GM12878 (cell line): ENCODE data around the gene MYO7B. TPM values are rescaled to one million over a fixed set of nuclear protein-coding genes. Genes with fewer than 3 reads are reported as not detected.

Source experiments
- ATAC-seq: fragments of 200-7000 bp; cut with Tn5 transposase; 3 replicates; pipeline ENCODE4 v1.9.1; 2020; ENCODE audit warnings: mild to moderate bottlenecking, moderate library complexity
- BruUV-seq: library from RNA; stranded (reverse); fragments of 400-500 nt; replicated peaks from 2 replicates; lab custom pipeline; 2021; lab: Mats Ljungman, UMichigan
- CTCF ChIA-PET: fragments of 300-600 bp; sonication (Branson Sonifier 250); formaldehyde crosslinking; extraction: SDS; loops from one replicate; lab custom pipeline; 2021; ENCODE audit warnings: inconsistent platforms; lab: Yijun Ruan, JAX
- POLR2A ChIA-PET: fragments of 350-600 bp; formaldehyde crosslinking; extraction: SDS; loops from one replicate; lab custom pipeline; 2021; ENCODE audit warnings: inconsistent platforms; lab: Charles Lee
- RAD21 ChIA-PET: fragments of 300-600 bp; sonication (Branson Sonifier 250); formaldehyde crosslinking; loops from one replicate; lab custom pipeline; 2023; ENCODE audit warnings: antibody characterized with exemption; ENCODE audit not compliant: unreplicated experiment; lab: Charles Lee
- SMC1A ChIA-PET: fragments of 300-600 bp; sonication (Branson Sonifier 250); formaldehyde crosslinking; loops from one replicate; lab custom pipeline; 2023; ENCODE audit not compliant: unreplicated experiment, uncharacterized antibody; lab: Charles Lee
- DNase-seq: peaks from one replicate; pipeline ENCODE4 v3.0.0-alpha.2; 2011; ENCODE audit warnings: low read depth, low spot score
- FAIRE-seq: peaks from 3 replicates; lab custom pipeline; 2011; peaks lifted over from hg19 to GRCh38; lab: Jason Lieb, UNC
- H2AFZ ChIP-seq: 2 replicates; pipeline ENCODE4 v1.6.0; 2011; ENCODE audit warnings: low read depth, low read length, control low read depth; ENCODE audit not compliant: control insufficient read depth
- H3K27ac ChIP-seq: 2 replicates; pipeline ENCODE4 v1.5.1; 2011; ENCODE audit warnings: control low read depth; ENCODE audit not compliant: control insufficient read depth, insufficient read depth
- H3K27me3 ChIP-seq, 2 experiments: replicated peaks in 1 of 2; 2 replicates each; pipeline versions ENCODE4 v1.6.0 to v1.6.1; 2011; ENCODE audit warnings: low read length in 1 of 2; ENCODE audit not compliant: control insufficient read depth in 2 of 2, insufficient read depth in 2 of 2
- H3K36me3 ChIP-seq, 2 experiments: 2 replicates each; pipeline ENCODE4 v1.5.1; 2011; ENCODE audit warnings: low read length in 1 of 2; ENCODE audit not compliant: control insufficient read depth in 2 of 2, insufficient read depth in 2 of 2
- H3K4me1 ChIP-seq: 2 replicates; pipeline ENCODE4 v1.6.1; 2011; ENCODE audit warnings: mild to moderate bottlenecking, low read length, moderate library complexity, mixed read lengths; ENCODE audit not compliant: control insufficient read depth, insufficient read depth
- H3K4me2 ChIP-seq: 2 replicates; pipeline ENCODE4 v1.6.0; 2011; ENCODE audit warnings: control low read depth; ENCODE audit not compliant: control insufficient read depth, insufficient read depth
- H3K4me3 ChIP-seq: fragments of 200-600 bp; sonication (generic); 2 replicates; pipeline ENCODE4 v1.5.1; 2016
- H3K79me2 ChIP-seq: 2 replicates; pipeline ENCODE4 v1.6.0; 2011; ENCODE audit warnings: low read length; ENCODE audit not compliant: control insufficient read depth, insufficient read depth
- H3K9ac ChIP-seq: 2 replicates; pipeline ENCODE4 v1.8.0; 2011; ENCODE audit warnings: low read length, control low read depth, mixed read lengths; ENCODE audit not compliant: control insufficient read depth, insufficient read depth
- H3K9me3 ChIP-seq: replicated peaks from 3 replicates; pipeline ENCODE4 v1.5.1; 2011; ENCODE audit warnings: mild to moderate bottlenecking, low read length; ENCODE audit not compliant: control insufficient read depth, insufficient read depth
- H4K20me1 ChIP-seq: 2 replicates; pipeline ENCODE4 v1.6.0; 2011; ENCODE audit not compliant: control insufficient read depth, insufficient read depth
- ASH2L ChIP-seq: fragments of 300-600, 200-600 bp; sonication (generic); IDR thresholded peaks from 2 replicates; pipeline ENCODE4 v1.6.1; 2017; ENCODE audit warnings: low read depth, mild to moderate bottlenecking, borderline replicate concordance
- ATF2 ChIP-seq: IDR thresholded peaks from 2 replicates; pipeline ENCODE4 v1.6.1; 2012; ENCODE audit warnings: low read length, inconsistent platforms
- BCL11A ChIP-seq: IDR thresholded peaks from 2 replicates; pipeline ENCODE4 v1.6.1; 2011; ENCODE audit warnings: low read depth, low read length
- CREB1 ChIP-seq: IDR thresholded peaks from 2 replicates; pipeline ENCODE4 v1.6.1; 2012; ENCODE audit warnings: low read depth, mild to moderate bottlenecking, inconsistent platforms
- EGR1 ChIP-seq, 2 experiments: IDR thresholded peaks; 1 replicate in 1 of 2; 2 replicates in 1 of 2; pipeline ENCODE4 v1.6.1; 2011 to 2012; ENCODE audit warnings: low read depth in 2 of 2, low read length in 2 of 2, borderline replicate concordance in 1 of 2, mild to moderate bottlenecking in 1 of 2, moderate library complexity in 1 of 2
- GATAD2B ChIP-seq: fragments of 450-650 bp; conservative IDR thresholded peaks from 2 replicates; pipeline ENCODE4 v1.6.1; 2017; ENCODE audit warnings: low read depth, mild to moderate bottlenecking, moderate library complexity
- IKZF1 ChIP-seq: fragments of 450-650 bp; conservative IDR thresholded peaks from 2 replicates; pipeline ENCODE4 v1.6.1; 2017; ENCODE audit warnings: antibody characterized with exemption, mild to moderate bottlenecking
- JUNB ChIP-seq: IDR thresholded peaks from 2 replicates; pipeline ENCODE4 v1.6.1; 2016; ENCODE audit warnings: antibody characterized with exemption, mild to moderate bottlenecking
- KAT2A ChIP-seq: conservative IDR thresholded peaks from 2 replicates; pipeline ENCODE4 v1.6.1; 2011; ENCODE audit warnings: low read depth, low read length; ENCODE audit not compliant: control insufficient read depth
- KDM1A ChIP-seq: fragments of 200-600 bp; sonication (generic); IDR thresholded peaks from 2 replicates; pipeline ENCODE4 v1.6.1; 2016; ENCODE audit warnings: borderline replicate concordance
- RBBP5 ChIP-seq: fragments of 200-600 bp; sonication (generic); conservative IDR thresholded peaks from 2 replicates; pipeline ENCODE4 v1.6.1; 2016
- SREBF1 ChIP-seq: IDR thresholded peaks from 2 replicates; pipeline ENCODE4 v1.6.1; 2012; ENCODE audit warnings: mild to moderate bottlenecking, low read length
- TCF12 ChIP-seq: IDR thresholded peaks from 2 replicates; pipeline ENCODE4 v1.6.1; 2011; ENCODE audit warnings: low read depth, mild to moderate bottlenecking, low read length
- TCF3 ChIP-seq: IDR thresholded peaks from 2 replicates; pipeline ENCODE4 v1.6.1; 2012; ENCODE audit warnings: low read depth, mild to moderate bottlenecking, low read length, borderline replicate concordance; ENCODE audit not compliant: insufficient read depth
- USF1 ChIP-seq: IDR thresholded peaks from 2 replicates; pipeline ENCODE4 v1.6.1; 2011; ENCODE audit warnings: borderline replicate concordance, low read depth, mild to moderate bottlenecking, moderate library complexity, mixed read lengths, low read length; ENCODE audit not compliant: insufficient read depth; ENCODE audit errors: extremely low read length
- ZNF217 ChIP-seq: fragments of 450-650 bp; IDR thresholded peaks from 2 replicates; pipeline ENCODE4 v1.6.1; 2017; ENCODE audit warnings: antibody characterized with exemption, mild to moderate bottlenecking
- ZNF274 ChIP-seq: IDR thresholded peaks from one replicate; pipeline ENCODE4 v1.8.0; 2011; ENCODE audit not compliant: insufficient read length, insufficient read depth
- WGBS: methylation state at CpG from one replicate; pipeline ENCODE4 v1.1.6; 2016; ENCODE audit warnings: low lambda C conversion rate; ENCODE audit not compliant: insufficient replicate concordance, insufficient coverage; ENCODE audit errors: missing lambda C conversion rate; 5-methylcytosine and 5-hydroxymethylcytosine counted together
- in situ Hi-C: fragments of 300-500 bp; cut with MboI; formaldehyde crosslinking; loops from 9 replicates; pipeline ENCODE4 v1.14.3; 2018; ENCODE audit warnings: mixed read lengths
- intact Hi-C: fragments of 100-400 bp; cut with micrococcal nuclease; formaldehyde crosslinking; loops from one replicate; pipeline ENCODE4 v1.14.2; 2022; ENCODE audit not compliant: unreplicated experiment
- polyA plus RNA-seq, 11 experiments: library from polyadenylated mRNA; depleted of rRNA in 4 of 11; unstranded in 6 of 11; stranded (reverse) in 5 of 11; fragments of >200 nt; fragmentation: Nextera tagmentation in 4 of 11; fragmentation: Illumina TruSeq in 1 of 11; extraction: Ambion mirVana in 4 of 11; extraction: Trizol in 1 of 11; gene quantifications; 1 replicate in 1 of 11; 2 replicates in 10 of 11; pipeline versions ENCODE4 v1.2.1 to v1.2.3, GENCODE V29; 2011 to 2016; ENCODE audit warnings: inconsistent platforms in 2 of 11, missing spikeins in 2 of 11, low read depth in 1 of 11
- total RNA-seq, 4 experiments: library from RNA; depleted of rRNA in 3 of 4; stranded (reverse); fragments of >200 nt in 3 of 4; fragmentation: Illumina TruSeq in 1 of 4; extraction: Trizol in 1 of 4; gene quantifications; 2 replicates each; pipeline versions ENCODE4 v1.2.1 to v1.2.3, GENCODE V29; 2013 to 2021
- TF ChIP-seq, protein P1 (sequence below): fragments of 450-650 bp; IDR thresholded peaks from 2 replicates; pipeline ENCODE4 v1.6.1; 2017; ENCODE audit warnings: mild to moderate bottlenecking, low read depth, inconsistent platforms; ENCODE audit not compliant: poor library complexity, severe bottlenecking

Gene MYO7B
- total and polyA plus RNA-seq, 10 of the 15 experiments (the other 5 are each of a cell fraction or from before 2014, with no cell fraction given): 0.08 to 4.8 (median 1.2) TPM

DNA sequence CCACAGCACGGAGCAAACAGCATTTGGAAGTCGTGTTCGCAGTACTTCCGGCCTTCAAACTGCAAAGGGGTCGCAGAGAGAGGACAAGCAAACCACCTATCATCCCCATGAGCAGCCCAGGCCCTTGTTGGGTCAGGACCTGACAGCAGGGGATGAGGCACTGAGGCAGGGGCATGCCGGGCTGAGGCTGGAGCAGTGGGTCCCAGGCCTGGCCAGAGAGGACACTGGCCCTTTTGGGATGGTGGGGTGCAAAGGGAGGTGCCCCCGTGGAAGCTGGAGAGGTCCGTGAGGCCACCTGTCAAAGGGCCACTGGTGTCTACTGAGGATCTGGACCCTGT, 119.3 kb downstream of the MYO7B start:
- ChIA-PET CTCF (interaction anchor here (1.4 to 1.6 kb wide), 2 partner anchors 10 to 65 kb away, joined by 3 read pairs; no protein-coding TSS in a partner anchor), POLR2A (no interaction called here), RAD21 (interaction anchor here (1.0 to 3.1 kb wide), 2 partner anchors 15 to 64 kb away, joined by 3 to 12 read pairs; no protein-coding TSS in a partner anchor), SMC1A (no interaction called here)
- Histone ChIP-seq H3K36me3 (no peaks in the 10 kb centered on the region), H3K27ac (no peak overlapping the region), H4K20me1 (no peaks in the 10 kb centered on the region), H3K9ac (no peak overlapping the region), H2AFZ (no peak overlapping the region), H3K4me2 (no peak overlapping the region), H3K4me3 (no peak overlapping the region), H3K4me1 (no peaks in the 10 kb centered on the region), H3K27me3 (no peaks in the 10 kb centered on the region), H3K79me2 (no peaks in the 10 kb centered on the region), H3K9me3 (no peaks in the 10 kb centered on the region)
- no peak for DNase-seq
- no peak for ATAC-seq
- FAIRE-seq: no peak
- TF ChIP-seq ATF2: no peak
- no peak for TF ChIP-seq GATAD2B
- no peak for TF ChIP-seq EGR1 (IDR thresholded peaks at IDR 0.05; ENCODE audit: borderline replicate concordance in 1 of 2, low read depth in 2 of 2, low read length in 2 of 2)
- no peak for TF ChIP-seq IKZF1
- TF ChIP-seq CREB1: no peak
- TF ChIP-seq ZNF217: no peak
- no peak for TF ChIP-seq SREBF1
- TF ChIP-seq RBBP5: no peak
- TF ChIP-seq JUNB: no peak
- no peak for TF ChIP-seq ASH2L
- TF ChIP-seq, protein P1, sequence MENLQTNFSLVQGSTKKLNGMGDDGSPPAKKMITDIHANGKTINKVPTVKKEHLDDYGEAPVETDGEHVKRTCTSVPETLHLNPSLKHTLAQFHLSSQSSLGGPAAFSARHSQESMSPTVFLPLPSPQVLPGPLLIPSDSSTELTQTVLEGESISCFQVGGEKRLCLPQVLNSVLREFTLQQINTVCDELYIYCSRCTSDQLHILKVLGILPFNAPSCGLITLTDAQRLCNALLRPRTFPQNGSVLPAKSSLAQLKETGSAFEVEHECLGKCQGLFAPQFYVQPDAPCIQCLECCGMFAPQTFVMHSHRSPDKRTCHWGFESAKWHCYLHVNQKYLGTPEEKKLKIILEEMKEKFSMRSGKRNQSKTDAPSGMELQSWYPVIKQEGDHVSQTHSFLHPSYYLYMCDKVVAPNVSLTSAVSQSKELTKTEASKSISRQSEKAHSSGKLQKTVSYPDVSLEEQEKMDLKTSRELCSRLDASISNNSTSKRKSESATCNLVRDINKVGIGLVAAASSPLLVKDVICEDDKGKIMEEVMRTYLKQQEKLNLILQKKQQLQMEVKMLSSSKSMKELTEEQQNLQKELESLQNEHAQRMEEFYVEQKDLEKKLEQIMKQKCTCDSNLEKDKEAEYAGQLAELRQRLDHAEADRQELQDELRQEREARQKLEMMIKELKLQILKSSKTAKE: no peak
- TF ChIP-seq KAT2A: no peak
- no peak for TF ChIP-seq TCF3
- no peak for TF ChIP-seq USF1
- no peak for TF ChIP-seq BCL11A
- no peak for TF ChIP-seq TCF12
- TF ChIP-seq KDM1A: no peak
- no peak for TF ChIP-seq ZNF274
- intact Hi-C loops (no loop called here), in situ Hi-C loops (no loop called here)
- WGBS: 42% methylated on average over 8 of the region's 8 CpGs
- no TSS peak for BruUV-seq
